Choroid plexus epithelial cell (primary cell): ENCODE measurements around the gene TH.
A peak's percentile ranks its signal among the peaks of the same experiment; 100 is the strongest.

Experiments used
- DNase-seq: peaks from one replicate; pipeline ENCODE4 v3.0.0-alpha.2; 2010; ENCODE audit warnings: low read depth
- H3K4me3 ChIP-seq: 2 replicates; pipeline ENCODE4 v1.5.1; 2011; ENCODE audit warnings: low read depth, mild to moderate bottlenecking, control low read depth, low read length, moderate library complexity
- TF ChIP-seq, protein P1 (sequence below): conservative IDR thresholded peaks from 2 replicates; pipeline ENCODE4 v1.5.1; 2011; ENCODE audit warnings: low read depth, mild to moderate bottlenecking, control low read depth, inconsistent platforms, low read length, moderate library complexity

The TH gene

DNA sequence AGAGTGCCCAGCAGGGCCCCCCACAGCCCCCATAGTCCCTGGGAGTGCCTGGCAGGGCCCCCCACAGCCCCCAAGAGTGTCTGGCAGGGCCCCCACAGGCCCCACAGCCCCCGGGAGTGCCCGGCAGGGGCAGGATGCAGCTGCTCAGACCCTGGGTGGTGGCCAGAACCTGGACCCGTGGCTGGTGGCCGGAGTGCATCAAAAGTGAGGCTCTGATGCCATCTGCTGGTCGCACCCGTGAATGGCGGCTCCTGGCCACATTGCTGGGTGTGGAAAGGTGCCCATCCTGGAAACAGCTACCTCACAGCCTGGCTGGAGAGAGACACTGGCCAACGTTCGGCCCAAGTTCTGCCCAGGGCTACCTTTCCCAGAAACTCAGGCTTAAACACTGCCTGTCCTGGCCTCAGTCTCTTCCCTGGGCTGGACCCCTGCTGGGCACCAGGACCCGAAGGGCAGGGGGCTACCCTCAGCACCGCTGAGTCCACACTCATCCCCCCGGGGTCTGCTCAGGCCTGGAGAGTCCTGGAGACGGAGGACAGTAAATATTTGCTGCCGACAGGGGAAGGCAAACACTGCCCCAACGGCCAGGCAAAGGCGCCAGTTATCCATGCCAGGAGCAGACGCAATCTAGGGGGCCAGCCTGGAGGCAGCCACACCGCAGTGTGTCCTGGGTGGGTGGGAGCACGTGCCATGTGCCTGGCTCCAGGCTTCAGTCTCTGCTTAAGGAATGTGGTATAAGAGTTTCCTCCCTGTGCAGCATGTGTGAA lies 15.0 kb downstream of the TH start:
- no peak overlapping the region for H3K4me3 ChIP-seq
- TF ChIP-seq, protein P1, sequence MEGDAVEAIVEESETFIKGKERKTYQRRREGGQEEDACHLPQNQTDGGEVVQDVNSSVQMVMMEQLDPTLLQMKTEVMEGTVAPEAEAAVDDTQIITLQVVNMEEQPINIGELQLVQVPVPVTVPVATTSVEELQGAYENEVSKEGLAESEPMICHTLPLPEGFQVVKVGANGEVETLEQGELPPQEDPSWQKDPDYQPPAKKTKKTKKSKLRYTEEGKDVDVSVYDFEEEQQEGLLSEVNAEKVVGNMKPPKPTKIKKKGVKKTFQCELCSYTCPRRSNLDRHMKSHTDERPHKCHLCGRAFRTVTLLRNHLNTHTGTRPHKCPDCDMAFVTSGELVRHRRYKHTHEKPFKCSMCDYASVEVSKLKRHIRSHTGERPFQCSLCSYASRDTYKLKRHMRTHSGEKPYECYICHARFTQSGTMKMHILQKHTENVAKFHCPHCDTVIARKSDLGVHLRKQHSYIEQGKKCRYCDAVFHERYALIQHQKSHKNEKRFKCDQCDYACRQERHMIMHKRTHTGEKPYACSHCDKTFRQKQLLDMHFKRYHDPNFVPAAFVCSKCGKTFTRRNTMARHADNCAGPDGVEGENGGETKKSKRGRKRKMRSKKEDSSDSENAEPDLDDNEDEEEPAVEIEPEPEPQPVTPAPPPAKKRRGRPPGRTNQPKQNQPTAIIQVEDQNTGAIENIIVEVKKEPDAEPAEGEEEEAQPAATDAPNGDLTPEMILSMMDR, result peak; percentile 87
- peak; percentile 72 for DNase-seq

DNA sequence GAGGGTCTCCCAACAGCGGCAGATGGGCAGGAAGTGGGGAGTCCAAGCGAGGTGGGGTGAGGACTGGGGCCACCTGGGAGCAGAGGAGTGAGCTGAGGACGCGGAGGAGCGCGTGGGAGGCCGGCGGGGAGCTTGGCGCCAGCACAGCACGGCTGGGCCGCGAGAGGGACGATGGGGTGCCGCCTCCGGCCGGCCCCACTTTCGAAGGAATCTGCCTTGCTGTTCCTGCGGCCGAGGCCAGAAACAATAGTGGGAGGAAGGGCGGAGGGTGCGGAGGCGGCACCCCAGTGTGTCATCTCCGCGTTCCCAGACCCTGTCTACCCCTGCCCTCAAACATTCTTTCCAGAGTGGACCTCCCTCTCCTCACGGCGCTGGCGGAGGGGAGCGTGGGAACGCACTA lies 16.1 kb downstream of the TH start:
- TF ChIP-seq, protein P1, result no peak
- DNase-seq, result peak; percentile 41
- H3K4me3 ChIP-seq, result no peak overlapping the region

DNA sequence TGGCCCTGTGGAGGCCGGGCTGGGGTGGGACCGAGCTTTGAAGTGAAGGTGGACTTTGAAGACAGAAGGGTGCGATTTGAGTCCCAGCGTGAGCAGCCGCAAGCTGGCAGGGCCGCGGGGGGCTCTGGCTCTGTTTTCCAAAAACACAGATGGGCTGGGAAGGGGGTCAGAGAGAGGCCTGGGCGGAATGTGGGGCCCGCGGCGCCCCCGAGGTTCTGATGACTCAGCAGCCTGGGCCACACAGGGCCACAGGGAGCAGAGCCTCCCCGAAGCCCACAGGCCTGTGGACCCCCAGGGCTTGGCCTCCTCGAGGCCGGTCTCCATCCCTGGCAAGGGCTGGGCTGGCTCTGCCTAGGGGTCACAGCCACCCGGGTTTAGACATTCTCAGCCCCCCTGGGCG lies 16.7 kb downstream of the TH start:
- H3K4me3 ChIP-seq, result no peak overlapping the region
- TF ChIP-seq, protein P1, result no peak
- no peak for DNase-seq

DNA sequence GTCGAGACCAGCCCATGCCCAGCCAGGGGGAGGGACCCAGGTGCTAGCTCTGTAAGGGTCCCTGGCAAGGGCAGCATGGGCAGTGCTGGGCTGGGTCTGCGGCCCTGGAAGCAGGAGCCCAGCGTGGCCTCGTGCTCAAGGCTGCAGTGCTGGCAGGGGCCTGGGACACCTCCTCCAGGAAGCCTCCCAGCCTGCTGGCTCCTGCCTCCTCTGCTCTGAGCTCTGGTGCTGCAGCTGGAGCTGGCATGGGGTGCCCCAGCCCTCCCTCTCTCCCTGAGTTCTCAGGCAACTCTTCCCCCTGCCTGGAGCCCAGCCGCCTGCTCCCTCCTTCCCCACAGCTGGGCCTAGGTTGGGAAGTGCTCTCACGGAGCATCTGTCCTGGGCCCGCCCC lies 17.4 kb downstream of the TH start:
- no peak for DNase-seq
- no peak overlapping the region for H3K4me3 ChIP-seq
- TF ChIP-seq, protein P1, result no peak

DNA sequence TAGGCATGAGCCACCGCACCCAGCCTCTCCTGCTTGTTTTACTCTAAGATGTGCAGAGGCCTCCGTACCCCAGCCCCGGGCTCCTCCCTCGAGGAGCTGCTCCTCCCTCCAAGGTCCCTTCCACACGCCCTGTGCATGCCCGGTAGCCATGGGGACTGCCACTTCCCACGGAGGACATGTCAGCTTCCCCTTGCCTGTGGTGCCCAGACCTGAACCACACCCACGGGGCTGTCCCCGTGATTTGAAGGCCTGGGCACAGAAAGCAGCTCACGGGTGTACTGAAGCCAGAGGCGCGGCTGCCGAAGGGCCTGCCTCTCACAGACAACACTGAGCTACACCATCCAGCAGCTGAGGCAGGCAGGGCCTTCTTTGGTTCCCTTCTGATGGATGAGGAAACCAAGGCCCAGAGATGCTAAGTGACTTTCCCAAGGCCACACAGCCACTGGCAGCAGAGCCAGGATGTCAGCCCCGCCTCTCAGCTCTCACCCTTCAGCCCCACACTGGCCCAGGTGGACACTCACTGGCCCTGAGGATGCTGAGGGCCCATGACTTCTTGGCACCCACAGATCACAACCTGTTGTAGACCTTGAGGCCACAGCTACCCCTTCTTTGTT lies 17.9 kb downstream of the TH start:
- no peak for DNase-seq
- no peak overlapping the region for H3K4me3 ChIP-seq
- TF ChIP-seq, protein P1, result no peak

DNA sequence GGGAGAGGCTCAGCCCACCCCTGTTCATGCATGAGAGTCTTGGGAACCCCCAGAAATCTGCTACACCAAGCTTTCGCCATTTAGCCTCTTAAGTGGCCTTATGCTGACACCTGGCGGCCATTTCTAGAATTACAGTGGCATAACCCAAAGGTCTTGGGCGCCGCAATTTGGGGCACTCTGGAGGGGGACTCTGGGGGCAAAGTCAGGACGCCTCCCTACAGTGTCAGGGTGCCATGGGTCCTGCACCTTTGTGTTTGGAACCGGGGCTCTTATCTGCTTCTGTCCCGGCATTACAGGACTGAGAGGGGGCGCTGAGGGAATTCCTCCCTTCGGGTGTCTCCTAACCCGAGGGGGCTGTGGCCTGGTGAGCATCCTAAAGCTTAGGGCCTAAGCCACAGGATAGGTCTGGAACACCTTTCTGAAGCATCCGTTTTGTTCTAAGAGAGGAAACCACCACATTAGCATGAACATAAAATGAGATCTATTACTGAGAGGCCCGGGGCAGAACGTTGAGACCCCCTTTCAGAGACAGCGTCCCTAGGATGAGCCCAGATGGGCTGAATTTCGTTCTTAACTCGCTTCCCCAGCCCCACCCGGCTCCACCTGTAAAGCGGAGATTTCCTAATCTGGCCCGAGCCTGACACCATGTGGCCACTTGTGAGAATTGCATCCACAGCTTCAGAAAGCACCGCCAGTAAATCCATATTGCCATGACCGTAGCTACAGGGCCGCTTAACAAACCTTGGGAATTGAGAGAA lies 19.9 kb downstream of the TH start:
- TF ChIP-seq, protein P1, result peak; percentile 85
- no peak overlapping the region for H3K4me3 ChIP-seq
- DNase-seq, result peak; percentile 82
